Measurements from ENCODE around the gene FKBP1C. TPM values are rescaled to one million over a fixed set of nuclear protein-coding genes. Genes with fewer than 3 reads are reported as not detected.
"Not testable (repeated sequence)": the region's sequence is repeated elsewhere in the genome, so short reads cannot be mapped to it uniquely, and the experiment has no call there.

The FKBP1C gene
- 1 to 10 TPM in 5 of 10 donors, under 1 TPM in 3, not detected in 2; 0.25 to 2.9 (median 2.0) TPM for total RNA-seq
- 1 to 10 TPM in 1 of 2 donors, not detected in 1; 1.6 TPM for polyA plus RNA-seq
- long read RNA-seq, donor 1 = 0 reads
- long read RNA-seq, donor 2 = 0 reads
- long read RNA-seq, donor 3 = 0 reads

GRCh38 chr6:63211343-63211742 is at the start of gene FKBP1C:
FKBP1C (plus strand) TSS chr6:63211469.
- peaks cover 0 to 31% (median 2%) of the 10 kb centered on the region in 11 donors for H3K9me3 ChIP-seq
- not testable (repeated sequence) for ATAC-seq

GRCh38 chr6:63164047-63164803 is 47.0 kb upstream of the FKBP1C start:
- H3K27me3 ChIP-seq; intact Hi-C loops (cut with DNase I); DNase-seq; ATAC-seq; H3K4me1 ChIP-seq; H3K9me3 ChIP-seq; H3K27ac ChIP-seq; H3K4me3 ChIP-seq; H3K36me3 ChIP-seq: not testable (repeated sequence)
- 84 to 86% methylated on average over 37 of the region's 37 CpGs for WGBS, 2 donors

More at GRCh38 chr6:63211343-63211742, at the start of gene FKBP1C:
- H3K27ac ChIP-seq; H3K4me3 ChIP-seq; DNase-seq; H3K27me3 ChIP-seq; intact Hi-C loops (cut with DNase I); H3K36me3 ChIP-seq; H3K4me1 ChIP-seq: not testable (repeated sequence)
- 95% methylated on average over 27 of the region's 27 CpGs for WGBS, 2 donors

DNA sequence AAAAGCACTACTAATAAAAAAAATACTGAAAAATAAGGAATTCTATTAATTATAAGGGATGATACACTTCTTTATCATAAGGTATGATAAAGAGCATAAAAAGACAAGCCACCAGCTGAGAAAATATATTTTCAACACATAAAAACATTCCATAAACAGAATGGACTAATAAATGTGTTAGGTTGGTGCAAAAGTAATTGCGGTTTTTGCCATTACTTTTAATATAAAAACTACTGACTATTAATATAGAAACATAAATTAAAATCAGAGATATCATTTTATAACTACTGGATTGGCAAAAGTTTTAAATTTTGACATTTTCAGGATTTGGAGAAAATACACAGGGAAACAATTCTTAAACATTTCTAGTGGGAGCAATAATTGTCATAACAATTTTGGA is 37.1 kb upstream of the FKBP1C start:
- Histone ChIP-seq H3K27ac (no peak overlapping the region), H3K4me1 (no peaks in the 10 kb centered on the region), H3K9me3 (peaks cover 0 to 19% (median 0%) of the 10 kb centered on the region in 11 donors), H3K36me3 (no peaks in the 10 kb centered on the region), H3K4me3 (no peak overlapping the region), H3K27me3 (no peaks in the 10 kb centered on the region)
- intact Hi-C loops (cut with DNase I) = no loop called here
- ATAC-seq (no peak), DNase-seq (no peak)
- 78 to 83% methylated on average over 1 of the region's 1 CpG for WGBS, 2 donors
- TF ChIP-seq, protein P1, sequence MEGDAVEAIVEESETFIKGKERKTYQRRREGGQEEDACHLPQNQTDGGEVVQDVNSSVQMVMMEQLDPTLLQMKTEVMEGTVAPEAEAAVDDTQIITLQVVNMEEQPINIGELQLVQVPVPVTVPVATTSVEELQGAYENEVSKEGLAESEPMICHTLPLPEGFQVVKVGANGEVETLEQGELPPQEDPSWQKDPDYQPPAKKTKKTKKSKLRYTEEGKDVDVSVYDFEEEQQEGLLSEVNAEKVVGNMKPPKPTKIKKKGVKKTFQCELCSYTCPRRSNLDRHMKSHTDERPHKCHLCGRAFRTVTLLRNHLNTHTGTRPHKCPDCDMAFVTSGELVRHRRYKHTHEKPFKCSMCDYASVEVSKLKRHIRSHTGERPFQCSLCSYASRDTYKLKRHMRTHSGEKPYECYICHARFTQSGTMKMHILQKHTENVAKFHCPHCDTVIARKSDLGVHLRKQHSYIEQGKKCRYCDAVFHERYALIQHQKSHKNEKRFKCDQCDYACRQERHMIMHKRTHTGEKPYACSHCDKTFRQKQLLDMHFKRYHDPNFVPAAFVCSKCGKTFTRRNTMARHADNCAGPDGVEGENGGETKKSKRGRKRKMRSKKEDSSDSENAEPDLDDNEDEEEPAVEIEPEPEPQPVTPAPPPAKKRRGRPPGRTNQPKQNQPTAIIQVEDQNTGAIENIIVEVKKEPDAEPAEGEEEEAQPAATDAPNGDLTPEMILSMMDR (IDR thresholded peaks at IDR 0.05) = no peak

DNA sequence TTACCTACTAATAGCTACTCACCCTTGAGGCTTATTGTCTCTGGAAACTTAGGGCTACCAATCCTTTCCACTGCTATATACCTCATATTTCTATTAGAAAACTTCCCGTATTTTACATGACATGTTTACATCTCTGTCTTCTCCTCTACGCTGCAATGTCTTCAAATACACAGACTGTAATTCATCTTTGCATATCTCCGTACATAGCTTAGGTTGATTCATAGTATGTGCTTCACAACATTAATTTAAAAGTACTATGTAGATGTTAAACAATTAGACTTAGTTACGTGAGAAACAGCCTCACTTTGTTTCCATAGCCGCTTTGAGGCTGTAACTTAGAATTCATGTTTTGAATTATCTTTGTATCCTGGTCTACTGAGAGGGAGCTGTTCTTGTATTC is 35.1 kb upstream of the FKBP1C start:
- 76 to 78% methylated on average over 5 of the region's 5 CpGs for WGBS, 2 donors
- intact Hi-C loops (cut with DNase I) = no loop called here
- ATAC-seq (no peak), DNase-seq (no peak)
- Histone ChIP-seq H3K27me3 (no peaks in the 10 kb centered on the region), H3K9me3 (peaks cover 0 to 24% (median 0%) of the 10 kb centered on the region in 11 donors), H3K4me1 (no peaks in the 10 kb centered on the region), H3K27ac (no peak overlapping the region), H3K4me3 (no peak overlapping the region), H3K36me3 (no peaks in the 10 kb centered on the region)
- TF ChIP-seq, protein P1 (IDR thresholded peaks at IDR 0.05) = no peak

GRCh38 chr6:63180367-63180766 is 30.9 kb upstream of the FKBP1C start:
- Histone ChIP-seq H3K9me3 (peaks cover 0 to 12% (median 0%) of the 10 kb centered on the region in 11 donors), H3K27me3 (no peaks in the 10 kb centered on the region), H3K36me3 (no peaks in the 10 kb centered on the region), H3K27ac (no peak overlapping the region), H3K4me3 (no peak overlapping the region), H3K4me1 (no peaks in the 10 kb centered on the region)
- ATAC-seq (no peak), DNase-seq (no peak)
- TF ChIP-seq, protein P1 (IDR thresholded peaks at IDR 0.05) = no peak
- intact Hi-C loops (cut with DNase I) = no loop called here

Measured in heart right ventricle (tissue), 16 donors.